ENCODE measurements around the gene HS3ST4.

DNA sequence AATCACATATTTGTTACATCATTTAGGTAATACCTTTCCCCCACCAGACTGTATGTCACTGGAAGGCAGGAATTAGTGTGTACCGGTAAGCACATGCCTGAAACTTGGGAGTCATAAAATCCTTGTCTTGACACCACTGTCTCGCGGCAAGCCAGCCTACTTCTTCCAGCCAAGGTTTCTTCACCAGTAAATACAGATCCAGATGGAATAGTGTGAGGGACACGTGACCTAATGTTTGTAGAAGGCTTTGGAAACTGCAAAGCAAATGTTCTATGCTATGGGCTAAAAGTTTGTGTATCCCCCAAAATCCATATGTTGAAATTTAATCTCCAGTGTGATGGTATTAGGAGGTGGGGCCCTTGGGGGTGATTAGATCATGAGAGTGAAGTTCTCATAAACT is 126.1 kb downstream of the HS3ST4 start:
- no peak for TF ChIP-seq POLR2A (IDR thresholded peaks at IDR 0.05)
- TF ChIP-seq, protein P1, sequence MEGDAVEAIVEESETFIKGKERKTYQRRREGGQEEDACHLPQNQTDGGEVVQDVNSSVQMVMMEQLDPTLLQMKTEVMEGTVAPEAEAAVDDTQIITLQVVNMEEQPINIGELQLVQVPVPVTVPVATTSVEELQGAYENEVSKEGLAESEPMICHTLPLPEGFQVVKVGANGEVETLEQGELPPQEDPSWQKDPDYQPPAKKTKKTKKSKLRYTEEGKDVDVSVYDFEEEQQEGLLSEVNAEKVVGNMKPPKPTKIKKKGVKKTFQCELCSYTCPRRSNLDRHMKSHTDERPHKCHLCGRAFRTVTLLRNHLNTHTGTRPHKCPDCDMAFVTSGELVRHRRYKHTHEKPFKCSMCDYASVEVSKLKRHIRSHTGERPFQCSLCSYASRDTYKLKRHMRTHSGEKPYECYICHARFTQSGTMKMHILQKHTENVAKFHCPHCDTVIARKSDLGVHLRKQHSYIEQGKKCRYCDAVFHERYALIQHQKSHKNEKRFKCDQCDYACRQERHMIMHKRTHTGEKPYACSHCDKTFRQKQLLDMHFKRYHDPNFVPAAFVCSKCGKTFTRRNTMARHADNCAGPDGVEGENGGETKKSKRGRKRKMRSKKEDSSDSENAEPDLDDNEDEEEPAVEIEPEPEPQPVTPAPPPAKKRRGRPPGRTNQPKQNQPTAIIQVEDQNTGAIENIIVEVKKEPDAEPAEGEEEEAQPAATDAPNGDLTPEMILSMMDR (IDR thresholded peaks at IDR 0.05), result no peak
